ENCODE data around the gene MCM7.
A peak's percentile ranks its signal among the peaks of the same experiment; 100 is the strongest.

- TF ChIP-seq EZH2 (IDR thresholded peaks at IDR 0.05; ENCODE audit: low read length, missing control alignments), result no peak
- peak in 1 of 2 donors; percentile 19 for TF ChIP-seq CTCF (conservative IDR thresholded peaks at IDR 0.05 in 1 of 2, IDR thresholded peaks at IDR 0.05 in 1 of 2; ENCODE audit: low read depth in 1 of 2, low read length in 2 of 2)
These were observed 9.6 kb downstream of the MCM7 start for GRCh38 chr7:100091411-100092181.

Data from fibroblast of lung (primary cell).